Measurements from ENCODE around the gene UTS2R. TPM values are rescaled to one million over a fixed set of nuclear protein-coding genes. Genes with fewer than 3 reads are reported as not detected.

Gene UTS2R
- 2.2 TPM for total RNA-seq
- 10 to 100 TPM in 4 of 8 donors, 1 to 10 TPM in 4; 4.8 to 16.5 (median 8.9) TPM for polyA plus RNA-seq (ENCODE audit: insufficient read depth in 1 of 8, insufficient read length in 8 of 8, low replicate concordance in 1 of 8)
- long read RNA-seq, donor 1, partial matches to known transcripts, result 0 of 1 reads
- long read RNA-seq, donor 1, other reads (novel, unspliced or antisense), result 0 of 1 reads
- long read RNA-seq, donor 2, partial matches to known transcripts, result 0 of 1 reads
- long read RNA-seq, donor 2, other reads (novel, unspliced or antisense), result 0 of 1 reads
- long read RNA-seq, donor 3, transcript UTS2R-201 (1 exons, 1,357 nt), result major isoform, 5 of 5 reads
- long read RNA-seq, donor 3, partial matches to known transcripts, result 0 of 5 reads
- long read RNA-seq, donor 3, other reads (novel, unspliced or antisense), result 0 of 5 reads
- long read RNA-seq, donor 4, transcript UTS2R-201 (1 exons, 1,357 nt), result major isoform, 5 of 5 reads
- long read RNA-seq, donor 4, partial matches to known transcripts, result 0 of 5 reads
- long read RNA-seq, donor 4, other reads (novel, unspliced or antisense), result 0 of 5 reads
- long read RNA-seq, donor 5, transcript UTS2R-201 (1 exons, 1,357 nt), result major isoform, 8 of 8 reads
- long read RNA-seq, donor 5, partial matches to known transcripts, result 0 of 8 reads
- long read RNA-seq, donor 5, other reads (novel, unspliced or antisense), result 0 of 8 reads
- long read RNA-seq, donor 6, partial matches to known transcripts, result 0 of 3 reads
- long read RNA-seq, donor 6, other reads (novel, unspliced or antisense), result 0 of 3 reads
- long read RNA-seq, donor 7, partial matches to known transcripts, result 0 of 1 reads
- long read RNA-seq, donor 7, other reads (novel, unspliced or antisense), result 0 of 1 reads
- long read RNA-seq, donor 8, partial matches to known transcripts, result 0 of 2 reads
- long read RNA-seq, donor 8, other reads (novel, unspliced or antisense), result 0 of 2 reads
- long read RNA-seq, donor 9, partial matches to known transcripts, result 0 of 4 reads
- long read RNA-seq, donor 9, other reads (novel, unspliced or antisense), result 0 of 4 reads
- long read RNA-seq, donor 10, partial matches to known transcripts, result 0 of 2 reads
- long read RNA-seq, donor 10, other reads (novel, unspliced or antisense), result 0 of 2 reads
- long read RNA-seq, donor 11, partial matches to known transcripts, result 0 of 3 reads
- long read RNA-seq, donor 11, other reads (novel, unspliced or antisense), result 0 of 3 reads

- no peak for DNase-seq
- peak within 1 kb of the TSS; percentile 42 for H3K27ac ChIP-seq (ENCODE audit: low read length)
- H3K27me3 ChIP-seq (ENCODE audit: control insufficient read depth, insufficient read depth, low read length), result peaks cover 64% of the 10 kb centered on the region
- peaks cover 4% of the 10 kb centered on the region for H3K36me3 ChIP-seq (ENCODE audit: control insufficient read depth, insufficient read depth, low read length)
- peak within 1 kb of the TSS; percentile 50 for H3K4me3 ChIP-seq (ENCODE audit: low read length)
- H3K4me1 ChIP-seq (ENCODE audit: control insufficient read depth, insufficient read depth, low read length), result peaks cover 18% of the 10 kb centered on the region
- H3K9me3 ChIP-seq (replicated peaks; ENCODE audit: control insufficient read depth, low read depth, low read length), result no peaks in the 10 kb centered on the region
- WGBS (ENCODE audit: insufficient coverage), result 2% methylated on average over 104 of the region's 109 CpGs
Measured at GRCh38 chr17:82371333-82372248, at the start of gene UTS2R. Gene UTS2R, plus strand, starts transcription at chr17:82371765. Its CDS starts 2,560 bp downstream, at chr17:82374325.

- Histone ChIP-seq H3K4me1 (ENCODE audit: control insufficient read depth, insufficient read depth, low read length) (peaks cover 3% of the 10 kb centered on the region), H3K27ac (ENCODE audit: low read length) (no peak overlapping the region), H3K27me3 (ENCODE audit: control insufficient read depth, insufficient read depth, low read length) (peaks cover 35% of the 10 kb centered on the region), H3K9me3 (replicated peaks; ENCODE audit: control insufficient read depth, low read depth, low read length) (no peaks in the 10 kb centered on the region), H3K4me3 (ENCODE audit: low read length) (no peak overlapping the region), H3K36me3 (ENCODE audit: control insufficient read depth, insufficient read depth, low read length) (no peaks in the 10 kb centered on the region)
- DNase-seq, result no peak
- WGBS (ENCODE audit: insufficient coverage), result 79% methylated on average over 16 of the region's 21 CpGs
Measured at GRCh38 chr17:82321947-82322466, 49.6 kb upstream of the UTS2R start.

GRCh38 chr17:82322526-82323453 lies 48.8 kb upstream of the UTS2R start:
- DNase-seq, result no peak
- Histone ChIP-seq H3K4me3 (ENCODE audit: low read length) (no peak overlapping the region), H3K36me3 (ENCODE audit: control insufficient read depth, insufficient read depth, low read length) (no peaks in the 10 kb centered on the region), H3K9me3 (replicated peaks; ENCODE audit: control insufficient read depth, low read depth, low read length) (no peaks in the 10 kb centered on the region), H3K27me3 (ENCODE audit: control insufficient read depth, insufficient read depth, low read length) (peaks cover 39% of the 10 kb centered on the region), H3K27ac (ENCODE audit: low read length) (no peak overlapping the region), H3K4me1 (ENCODE audit: control insufficient read depth, insufficient read depth, low read length) (peaks cover 6% of the 10 kb centered on the region)
- 78% methylated on average over 18 of the region's 28 CpGs for WGBS (ENCODE audit: insufficient coverage)

- H3K36me3 ChIP-seq (ENCODE audit: control insufficient read depth, insufficient read depth, low read length), result no peaks in the 10 kb centered on the region
- H3K27ac ChIP-seq (ENCODE audit: low read length), result no peak overlapping the region
- no peaks in the 10 kb centered on the region for H3K9me3 ChIP-seq (replicated peaks; ENCODE audit: control insufficient read depth, low read depth, low read length)
- 59% methylated on average over 21 of the region's 21 CpGs for WGBS (ENCODE audit: insufficient coverage)
- H3K27me3 ChIP-seq (ENCODE audit: control insufficient read depth, insufficient read depth, low read length), result peaks cover 47% of the 10 kb centered on the region
- H3K4me1 ChIP-seq (ENCODE audit: control insufficient read depth, insufficient read depth, low read length), result peaks cover 14% of the 10 kb centered on the region
- no peak for DNase-seq
- H3K4me3 ChIP-seq (ENCODE audit: low read length), result no peak overlapping the region
Measured at GRCh38 chr17:82323514-82324234, 47.9 kb upstream of the UTS2R start.

- Histone ChIP-seq H3K4me3 (ENCODE audit: low read length) (no peak overlapping the region), H3K4me1 (ENCODE audit: control insufficient read depth, insufficient read depth, low read length) (peaks cover 25% of the 10 kb centered on the region), H3K36me3 (ENCODE audit: control insufficient read depth, insufficient read depth, low read length) (no peaks in the 10 kb centered on the region), H3K27ac (ENCODE audit: low read length) (no peak overlapping the region), H3K9me3 (replicated peaks; ENCODE audit: control insufficient read depth, low read depth, low read length) (no peaks in the 10 kb centered on the region), H3K27me3 (ENCODE audit: control insufficient read depth, insufficient read depth, low read length) (peaks cover 46% of the 10 kb centered on the region)
- no peak for DNase-seq
- WGBS (ENCODE audit: insufficient coverage), result 61% methylated on average over 18 of the region's 25 CpGs
Measured at GRCh38 chr17:82324566-82325285, 46.8 kb upstream of the UTS2R start.

GRCh38 chr17:82325286-82326180 lies 46.0 kb upstream of the UTS2R start:
- Histone ChIP-seq H3K27me3 (ENCODE audit: control insufficient read depth, insufficient read depth, low read length) (peaks cover 45% of the 10 kb centered on the region), H3K27ac (ENCODE audit: low read length) (no peak overlapping the region), H3K9me3 (replicated peaks; ENCODE audit: control insufficient read depth, low read depth, low read length) (no peaks in the 10 kb centered on the region), H3K4me3 (ENCODE audit: low read length) (no peak overlapping the region), H3K4me1 (ENCODE audit: control insufficient read depth, insufficient read depth, low read length) (peaks cover 33% of the 10 kb centered on the region), H3K36me3 (ENCODE audit: control insufficient read depth, insufficient read depth, low read length) (no peaks in the 10 kb centered on the region)
- WGBS (ENCODE audit: insufficient coverage), result 73% methylated on average over 24 of the region's 30 CpGs
- no peak for DNase-seq

- Histone ChIP-seq H3K27ac (ENCODE audit: low read length) (no peak overlapping the region), H3K27me3 (ENCODE audit: control insufficient read depth, insufficient read depth, low read length) (peaks cover 42% of the 10 kb centered on the region), H3K36me3 (ENCODE audit: control insufficient read depth, insufficient read depth, low read length) (no peaks in the 10 kb centered on the region), H3K4me1 (ENCODE audit: control insufficient read depth, insufficient read depth, low read length) (peaks cover 48% of the 10 kb centered on the region), H3K9me3 (replicated peaks; ENCODE audit: control insufficient read depth, low read depth, low read length) (no peaks in the 10 kb centered on the region), H3K4me3 (ENCODE audit: low read length) (no peak overlapping the region)
- WGBS (ENCODE audit: insufficient coverage), result 42% methylated on average over 12 of the region's 15 CpGs
- no peak for DNase-seq
Measured at GRCh38 chr17:82327289-82327688, 44.3 kb upstream of the UTS2R start.

Measured in muscle of leg (tissue), 16 donors.